ENCODE measurements around the gene TOMM34. TPM values are rescaled to one million over a fixed set of nuclear protein-coding genes. Genes with fewer than 3 reads are reported as not detected.

The TOMM34 gene
- polyA plus RNA-seq, 2 of the 4 experiments (the other 2 are of a cell fraction) = 23.4 to 30.8 TPM

DNA sequence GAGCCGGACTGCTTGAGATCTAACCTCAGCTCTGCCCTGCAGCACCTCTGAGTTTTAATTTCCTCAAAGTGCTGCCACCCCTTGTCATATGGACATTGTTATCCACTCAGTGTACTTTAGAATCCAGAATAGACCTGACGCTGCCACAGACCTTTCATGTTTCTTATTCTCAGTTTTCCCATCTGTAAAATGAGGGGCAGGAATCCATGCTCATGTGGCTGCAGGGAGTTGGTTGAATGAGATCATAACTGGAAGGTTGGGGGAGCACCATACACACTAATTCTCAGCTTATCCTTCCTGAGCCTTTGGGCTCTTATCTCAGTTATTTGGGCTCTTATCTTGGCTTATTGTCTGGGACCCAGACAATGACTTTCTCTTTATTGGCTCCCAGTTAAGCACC, 48.0 kb downstream of the TOMM34 start:
- Histone ChIP-seq H3K4me3 (no peak overlapping the region), H3K9me3 (no peaks in the 10 kb centered on the region), H3K4me2 (no peak overlapping the region), H3K4me1 (peaks cover 5% of the 10 kb centered on the region; the same call in 1 of the 3 replicates), H3K27ac (no peak overlapping the region)
- ChIA-PET CTCF (interaction anchor here (1.1 to 1.6 kb wide), 3 partner anchors 30 to 185 kb away, joined by 3 to 5 read pairs (median 4); no protein-coding TSS in a partner anchor), POLR2A (no interaction called here)
- no peak for DNase-seq (ENCODE audit: low read depth in 1 of 2, low spot score in 1 of 2)
- 87% methylated on average over 2 of the region's 2 CpGs for WGBS (ENCODE audit: missing lambda C conversion rate)
- FAIRE-seq = no peak
- TF ChIP-seq ELK1 (IDR thresholded peaks at IDR 0.05; ENCODE audit: low read depth, low read length) = no peak
- no peak for TF ChIP-seq HOXB5 (CRISPR knock-in tag; IDR thresholded peaks at IDR 0.05)
- TF ChIP-seq, protein P1, sequence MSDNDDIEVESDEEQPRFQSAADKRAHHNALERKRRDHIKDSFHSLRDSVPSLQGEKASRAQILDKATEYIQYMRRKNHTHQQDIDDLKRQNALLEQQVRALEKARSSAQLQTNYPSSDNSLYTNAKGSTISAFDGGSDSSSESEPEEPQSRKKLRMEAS (IDR thresholded peaks at IDR 0.05) = no peak
- no peak for TF ChIP-seq MYC (IDR thresholded peaks at IDR 0.05; ENCODE audit: borderline replicate concordance, low read length)
- TF ChIP-seq CEBPB (IDR thresholded peaks at IDR 0.05) = no peak
- TF ChIP-seq FOXS1 (CRISPR knock-in tag; IDR thresholded peaks at IDR 0.05) = no peak
- ATAC-seq = no peak

DNA sequence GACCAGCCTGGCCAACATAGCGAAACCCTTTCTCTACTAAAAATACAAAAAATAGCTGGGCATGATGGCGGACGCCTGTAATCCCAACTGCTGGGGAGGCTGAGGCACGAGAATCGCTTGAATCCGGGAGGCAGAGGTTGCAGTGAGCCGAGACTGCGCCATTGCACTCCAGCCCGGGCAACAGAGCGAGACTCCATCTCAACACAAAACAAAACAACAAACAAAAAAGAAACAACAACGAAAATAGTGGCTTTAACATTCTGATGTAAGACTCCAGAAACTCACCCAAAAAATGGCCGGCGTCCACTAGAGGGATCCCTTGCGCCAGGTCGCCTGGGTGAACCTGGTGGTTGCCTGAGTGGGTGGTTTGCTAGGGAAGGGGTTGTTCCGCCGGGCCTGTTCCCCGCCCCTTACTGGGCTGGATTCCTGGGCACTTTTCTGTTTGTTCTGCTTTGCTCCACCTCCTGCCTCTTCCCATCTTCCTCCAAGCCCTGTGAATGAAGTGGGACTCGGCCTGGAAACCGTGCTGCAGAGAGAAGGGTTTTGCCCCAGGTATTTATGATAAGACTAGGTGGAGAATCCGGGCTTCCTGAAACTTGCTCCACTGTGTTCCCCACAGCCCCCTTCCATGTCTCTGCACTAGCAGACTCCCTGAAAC, 48.8 kb downstream of the TOMM34 start:
- FAIRE-seq = no peak
- TF ChIP-seq, protein P2, sequence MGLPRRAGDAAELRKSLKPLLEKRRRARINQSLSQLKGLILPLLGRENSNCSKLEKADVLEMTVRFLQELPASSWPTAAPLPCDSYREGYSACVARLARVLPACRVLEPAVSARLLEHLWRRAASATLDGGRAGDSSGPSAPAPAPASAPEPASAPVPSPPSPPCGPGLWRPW (IDR thresholded peaks at IDR 0.05) = no peak
- TF ChIP-seq CEBPB (IDR thresholded peaks at IDR 0.05) (0 out of 4 replicates have a peak, but pooled peaks of 1 of the 2 experiments have one; percentile 3), CTCF (IDR thresholded peaks at IDR 0.05) (peak; percentile 57), PHF8 (IDR thresholded peaks at IDR 0.05; ENCODE audit: borderline replicate concordance, low read depth) (no peak), FOSL2 (IDR thresholded peaks at IDR 0.05) (no peak), FOSL2 (CRISPR knock-in tag; IDR thresholded peaks at IDR 0.05) (no peak), SMC3 (IDR thresholded peaks at IDR 0.05) (peak; percentile 37; the same call in 1 of the 3 replicates), POLR2A (IDR thresholded peaks at IDR 0.05; ENCODE audit: low read length) (no peak), HDAC2 (IDR thresholded peaks at IDR 0.05) (no peak), RAD21 (conservative IDR thresholded peaks at IDR 0.05 in 1 of 2, IDR thresholded peaks at IDR 0.05 in 1 of 2) (peak; percentile 52 to 62), MYC (IDR thresholded peaks at IDR 0.05; ENCODE audit: borderline replicate concordance, low read length) (no peak), SREBF2 (IDR thresholded peaks at IDR 0.05) (no peak)
- H3K4me1 ChIP-seq = peaks cover 5% of the 10 kb centered on the region; the same call in 1 of the 3 replicates
- ChIA-PET CTCF (interaction anchor here (0.7 to 1.5 kb wide), 7 partner anchors 9 to 164 kb away, joined by 3 to 5 read pairs (median 4); no protein-coding TSS in a partner anchor), POLR2A (interaction anchor here (2.4 kb wide), 1 partner anchor 26 kb away, joined by 6 read pairs; the partner anchor contains the start of gene YWHAB)
- H3K4me3 ChIP-seq = peak overlapping the region; percentile 73
- no peaks in the 10 kb centered on the region for H3K9me3 ChIP-seq
- WGBS (ENCODE audit: missing lambda C conversion rate) = 38% methylated on average over 21 of the region's 21 CpGs
- DNase-seq (ENCODE audit: low read depth in 1 of 2, low spot score in 1 of 2) = peak; percentile 78 to 88
- peak overlapping the region; percentile 80 for H3K4me2 ChIP-seq
- ATAC-seq = peak; percentile 54 to 79; a peak in 5 of 6 replicates
- H3K27ac ChIP-seq = peak overlapping the region; percentile 75 to 94

GRCh38 chr20:44910690-44911262, 49.4 kb downstream of the TOMM34 start:
- peak; percentile 99 for TF ChIP-seq ZC3H11A (IDR thresholded peaks at IDR 0.05)
- no peak for TF ChIP-seq MAZ (IDR thresholded peaks at IDR 0.05; ENCODE audit: borderline replicate concordance, low read depth, low read length)
- H3K4me3 ChIP-seq = peak overlapping the region; percentile 73
- peaks cover 5% of the 10 kb centered on the region; the same call in 1 of the 3 replicates for H3K4me1 ChIP-seq
- ChIA-PET CTCF (interaction anchor here (0.7 to 1.5 kb wide), 7 partner anchors 8 to 163 kb away, joined by 3 to 5 read pairs (median 4); no protein-coding TSS in a partner anchor), POLR2A (interaction anchor here (2.4 kb wide), 1 partner anchor 25 kb away, joined by 6 read pairs; the partner anchor contains the start of gene YWHAB)
- no peaks in the 10 kb centered on the region for H3K9me3 ChIP-seq
- WGBS (ENCODE audit: missing lambda C conversion rate) = 36% methylated on average over 17 of the region's 17 CpGs
- peak overlapping the region; percentile 80 for H3K4me2 ChIP-seq
- DNase-seq (ENCODE audit: low read depth in 1 of 2, low spot score in 1 of 2) (peak; percentile 11 to 26), ATAC-seq (peak; percentile 30 to 44; a peak in 4 of 6 replicates), FAIRE-seq (no peak)
- H3K27ac ChIP-seq = peak overlapping the region; percentile 75 to 94

Measured in A549 (cell line).